K562 (cell line): ENCODE measurements around the gene SAP30BP. TPM values are rescaled to one million over a fixed set of nuclear protein-coding genes. Genes with fewer than 3 reads are reported as not detected.

Experiments used
- ATF1 ChIP-seq, 2 experiments: fragments of 450-650 bp in 1 of 2; IDR thresholded peaks; 2 replicates each; pipeline ENCODE4 v1.6.1; 2016; ENCODE audit warnings: missing compliant biosample characterization in 1 of 2, missing genetic modification characterization in 1 of 2
- C11orf30 ChIP-seq: fragments of 450-650 bp; IDR thresholded peaks from 2 replicates; pipeline ENCODE4 v1.6.1; 2016; ENCODE audit warnings: low read depth, mild to moderate bottlenecking
- CBFA2T2 ChIP-seq: fragments of 450-650 bp; conservative IDR thresholded peaks from 2 replicates; pipeline ENCODE4 v1.6.1; 2017; ENCODE audit warnings: mild to moderate bottlenecking
- CC2D1A ChIP-seq: fragments of 450-650 bp; IDR thresholded peaks from 2 replicates; pipeline ENCODE4 v1.6.1; 2017; ENCODE audit warnings: mild to moderate bottlenecking
- CGGBP1 ChIP-seq: fragments of 250-450 bp; sonication (Bioruptor Pico); IDR thresholded peaks from 2 replicates; pipeline ENCODE4 v1.9.0; 2021; ENCODE audit warnings: mild to moderate bottlenecking
- DNMT1 ChIP-seq: fragments of 450-650 bp; IDR thresholded peaks from 2 replicates; pipeline ENCODE4 v1.6.1; 2016; ENCODE audit warnings: antibody characterized with exemption, mild to moderate bottlenecking
- FOSL1 ChIP-seq: fragments of 200-800 bp; sonication (Bioruptor generic); conservative IDR thresholded peaks from 2 replicates; pipeline ENCODE4 v1.6.1; 2016; ENCODE audit warnings: missing genetic modification characterization, missing compliant biosample characterization
- HNRNPH1 ChIP-seq: fragments of 200-400 bp; formaldehyde crosslinking; optimal IDR thresholded peaks from 2 replicates; pipeline ENCODE3; 2017; ENCODE audit warnings: low read depth, mild to moderate bottlenecking, low read length, moderate library complexity
- KDM1A ChIP-seq, 2 experiments: fragments of 450-650 bp; IDR thresholded peaks; 2 replicates each; pipeline ENCODE4 v1.6.1; 2016; ENCODE audit warnings: mild to moderate bottlenecking in 2 of 2
- KLF1 ChIP-seq: fragments of 450-650 bp; IDR thresholded peaks from 2 replicates; pipeline ENCODE4 v1.6.1; 2016; ENCODE audit warnings: missing genetic modification characterization, missing compliant biosample characterization
- L3MBTL2 ChIP-seq: fragments of 450-650 bp; IDR thresholded peaks from 2 replicates; pipeline ENCODE4 v1.6.1; 2016; ENCODE audit warnings: mild to moderate bottlenecking, moderate library complexity
- MYBL2 ChIP-seq, 2 experiments: fragments of 450-650 bp in 1 of 2; sonication (generic) in 1 of 2; formaldehyde crosslinking in 1 of 2; IDR thresholded peaks; 2 replicates each; pipeline versions ENCODE4 v1.6.1 to v1.8.1; 2017 to 2022; ENCODE audit warnings: borderline replicate concordance in 1 of 2, inconsistent platforms in 1 of 2, low read depth in 1 of 2, mild to moderate bottlenecking in 1 of 2, missing genetic modification reagents in 1 of 2, moderate library complexity in 1 of 2
- PHB2 ChIP-seq: fragments of 450-650 bp; IDR thresholded peaks from 2 replicates; pipeline ENCODE4 v1.6.1; 2017; ENCODE audit warnings: low read depth
- RNF2 ChIP-seq: sonication (generic); IDR thresholded peaks from 2 replicates; pipeline ENCODE4 v1.6.1; 2016
- SIN3B ChIP-seq: fragments of 450-650 bp; IDR thresholded peaks from 2 replicates; pipeline ENCODE4 v1.6.1; 2017; ENCODE audit warnings: low read depth, mild to moderate bottlenecking, moderate library complexity
- SNRNP70 ChIP-seq: fragments of 200-400 bp; formaldehyde crosslinking; optimal IDR thresholded peaks from 2 replicates; pipeline ENCODE3; 2017; ENCODE audit warnings: low read depth, low read length
- TFAP4 ChIP-seq: sonication (generic); formaldehyde crosslinking; IDR thresholded peaks from 2 replicates; pipeline ENCODE4 v1.8.0; 2022; ENCODE audit warnings: missing genetic modification reagents, mild to moderate bottlenecking, moderate library complexity, borderline replicate concordance
- THRB ChIP-seq: fragments of 450-650 bp; formaldehyde crosslinking; conservative IDR thresholded peaks from 2 replicates; pipeline ENCODE4 v1.4.0; 2022; ENCODE audit warnings: mild to moderate bottlenecking, missing genetic modification characterization
- ZNF217 ChIP-seq: sonication (generic); formaldehyde crosslinking; IDR thresholded peaks from 2 replicates; pipeline ENCODE4 v1.8.0; 2022; ENCODE audit warnings: mild to moderate bottlenecking, missing genetic modification reagents
- ZNF778 ChIP-seq: fragments of 450-650 bp; formaldehyde crosslinking; IDR thresholded peaks from 2 replicates; pipeline ENCODE4 v1.4.0; 2020; ENCODE audit warnings: mild to moderate bottlenecking, moderate library complexity
- polyA plus RNA-seq, 8 experiments: library from polyadenylated mRNA; depleted of rRNA in 4 of 8; stranded (reverse) in 5 of 8; unstranded in 3 of 8; fragments of >200 nt; fragmentation: Nextera tagmentation in 2 of 8; fragmentation: Illumina TruSeq in 1 of 8; extraction: Ambion mirVana in 2 of 8; extraction: Trizol in 1 of 8; gene quantifications; 2 replicates each; pipeline versions ENCODE4 v1.2.1 to v1.2.3, GENCODE V29; 2011 to 2014; ENCODE audit warnings: inconsistent platforms in 1 of 8, missing spikeins in 1 of 8
- total RNA-seq, 7 experiments: library from RNA; depleted of rRNA in 6 of 7; stranded (reverse); fragments of >200 nt in 6 of 7; fragmentation: Illumina TruSeq in 2 of 7; extraction: Trizol in 2 of 7; gene quantifications; 2 replicates each; pipeline versions ENCODE4 v1.2.1 to v1.2.3, GENCODE V29; 2011 to 2021; ENCODE audit warnings: low replicate concordance in 1 of 7
- TF ChIP-seq, protein P1 (sequence below): fragments of 200-800 bp; sonication (Bioruptor generic); IDR thresholded peaks from 2 replicates; pipeline ENCODE4 v1.6.1; 2017; ENCODE audit warnings: missing genetic modification characterization, missing compliant biosample characterization
- TF ChIP-seq, protein P2 (sequence below), 2 experiments: IDR thresholded peaks; 2 replicates each; pipeline ENCODE4 v1.6.1; 2012; ENCODE audit warnings: improper control_type of control experiment in 2 of 2, low read depth in 2 of 2, low read length in 2 of 2, borderline replicate concordance in 1 of 2

Gene SAP30BP
- total and polyA plus RNA-seq, 9 of the 15 experiments (the other 6 are each of a cell fraction or from before 2014, with no cell fraction given) = 45.3 to 154 (median 71.7) TPM

- TF ChIP-seq HNRNPH1 (no peak), ZNF217 (CRISPR knock-in tag) (no peak), CGGBP1 (CRISPR knock-in tag) (no peak), SNRNP70 (no peak), CC2D1A (no peak), C11orf30 (peak; percentile 100), FOSL1 (tag) (peak; percentile 66), DNMT1 (no peak), KLF1 (tag) (peak; percentile 47; the same call in 1 of the 2 replicates), PHB2 (no peak), TFAP4 (peak; percentile 77; the same call in 1 of the 2 replicates), SIN3B (peak; percentile 99), KDM1A (IDR thresholded peaks at IDR 0.05) (no peak), THRB (CRISPR knock-in tag) (no peak), L3MBTL2 (peak; percentile 39; the same call in 1 of the 2 replicates), ZNF778 (CRISPR knock-in tag) (no peak), ATF1 (CRISPR knock-in tag; IDR thresholded peaks at IDR 0.05) (peak; percentile 88), ATF1 (tag; IDR thresholded peaks at IDR 0.05) (peak; percentile 99), MYBL2 (IDR thresholded peaks at IDR 0.05; ENCODE audit: low read depth) (no peak), MYBL2 (CRISPR knock-in tag; IDR thresholded peaks at IDR 0.05; ENCODE audit: borderline replicate concordance) (no peak), CBFA2T2 (no peak), RNF2 (no peak)
- TF ChIP-seq, protein P1, sequence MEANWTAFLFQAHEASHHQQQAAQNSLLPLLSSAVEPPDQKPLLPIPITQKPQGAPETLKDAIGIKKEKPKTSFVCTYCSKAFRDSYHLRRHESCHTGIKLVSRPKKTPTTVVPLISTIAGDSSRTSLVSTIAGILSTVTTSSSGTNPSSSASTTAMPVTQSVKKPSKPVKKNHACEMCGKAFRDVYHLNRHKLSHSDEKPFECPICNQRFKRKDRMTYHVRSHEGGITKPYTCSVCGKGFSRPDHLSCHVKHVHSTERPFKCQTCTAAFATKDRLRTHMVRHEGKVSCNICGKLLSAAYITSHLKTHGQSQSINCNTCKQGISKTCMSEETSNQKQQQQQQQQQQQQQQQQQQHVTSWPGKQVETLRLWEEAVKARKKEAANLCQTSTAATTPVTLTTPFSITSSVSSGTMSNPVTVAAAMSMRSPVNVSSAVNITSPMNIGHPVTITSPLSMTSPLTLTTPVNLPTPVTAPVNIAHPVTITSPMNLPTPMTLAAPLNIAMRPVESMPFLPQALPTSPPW (CRISPR knock-in tag) = peak; percentile 31; the same call in 1 of the 2 replicates
- TF ChIP-seq, protein P2, sequence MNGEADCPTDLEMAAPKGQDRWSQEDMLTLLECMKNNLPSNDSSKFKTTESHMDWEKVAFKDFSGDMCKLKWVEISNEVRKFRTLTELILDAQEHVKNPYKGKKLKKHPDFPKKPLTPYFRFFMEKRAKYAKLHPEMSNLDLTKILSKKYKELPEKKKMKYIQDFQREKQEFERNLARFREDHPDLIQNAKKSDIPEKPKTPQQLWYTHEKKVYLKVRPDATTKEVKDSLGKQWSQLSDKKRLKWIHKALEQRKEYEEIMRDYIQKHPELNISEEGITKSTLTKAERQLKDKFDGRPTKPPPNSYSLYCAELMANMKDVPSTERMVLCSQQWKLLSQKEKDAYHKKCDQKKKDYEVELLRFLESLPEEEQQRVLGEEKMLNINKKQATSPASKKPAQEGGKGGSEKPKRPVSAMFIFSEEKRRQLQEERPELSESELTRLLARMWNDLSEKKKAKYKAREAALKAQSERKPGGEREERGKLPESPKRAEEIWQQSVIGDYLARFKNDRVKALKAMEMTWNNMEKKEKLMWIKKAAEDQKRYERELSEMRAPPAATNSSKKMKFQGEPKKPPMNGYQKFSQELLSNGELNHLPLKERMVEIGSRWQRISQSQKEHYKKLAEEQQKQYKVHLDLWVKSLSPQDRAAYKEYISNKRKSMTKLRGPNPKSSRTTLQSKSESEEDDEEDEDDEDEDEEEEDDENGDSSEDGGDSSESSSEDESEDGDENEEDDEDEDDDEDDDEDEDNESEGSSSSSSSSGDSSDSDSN (IDR thresholded peaks at IDR 0.05; ENCODE audit: borderline replicate concordance in 1 of 2, low read depth in 2 of 2, low read length in 2 of 2) = no peak
Measured at GRCh38 chr17:75666959-75667790, at the start of gene SAP30BP, which contains the start of gene RECQL5 (continued).
